Uterine smooth muscle cell (primary cell): ENCODE results near the gene OR1A1. TPM values are rescaled to one million over a fixed set of nuclear protein-coding genes. Genes with fewer than 3 reads are reported as not detected.

Source experiments
- total RNA-seq: library from RNA; depleted of rRNA; stranded (reverse); fragments of >200 nt; gene quantifications from 2 replicates; pipeline ENCODE4 v1.2.3, GENCODE V29; 2014

The OR1A1 gene
- total RNA-seq = not detected in 2 replicates

GRCh38 chr17:3207367-3207766 lies at the start of gene OR1A1:
OR1A1 (plus strand) TSS chr17:3207667; CDS start chr17:3215621, 7,954 bp downstream.

GRCh38 chr17:3197219-3197618 lies 10.2 kb upstream of the OR1A1 start, which contains the start of gene OR1A2:
OR1A2 (plus strand) TSS chr17:3197519; CDS start chr17:3197519, 0 bp downstream.

Other genes with a start within 250 kb of the OR1A1 start
- gene OR1D5, start 144.1 kb upstream of the OR1A1 start, total RNA-seq = not detected in 2 replicates
- not detected in 2 replicates for gene OR1D2, start 103.2 kb upstream of the OR1A1 start, total RNA-seq
- not detected in 2 replicates for gene OR1G1, start 80.1 kb upstream of the OR1A1 start, total RNA-seq
- not detected in 2 replicates for gene OR1A2, start 10.1 kb upstream of the OR1A1 start, total RNA-seq
- 0.11 TPM in 1 of 2 replicates, not detected in the other for gene OR3A1, start 90.7 kb downstream of the OR1A1 start, total RNA-seq
- under 0.01 and 0.12 TPM in 2 replicates for gene OR3A2, start 178.6 kb downstream of the OR1A1 start, total RNA-seq
- not detected in 2 replicates for gene OR1E1, start 190.7 kb downstream of the OR1A1 start, total RNA-seq
- gene OR3A3, start 203.7 kb downstream of the OR1A1 start, total RNA-seq = 0.33 TPM in 1 of 2 replicates, not detected in the other
- gene OR1E2, start 226.2 kb downstream of the OR1A1 start, total RNA-seq = not detected in 2 replicates